Measurements from ENCODE around the gene DSG2.
"Not testable (repeated sequence)": the region's sequence is repeated elsewhere in the genome, so short reads cannot be mapped to it uniquely, and the experiment has no call there.

DSG2 gene

GRCh38 chr18:31491586-31491985 is 6.4 kb upstream of the DSG2 start:
- no peak for TF ChIP-seq CTCF (IDR thresholded peaks at IDR 0.05)
- no peak overlapping the region for H3K27ac ChIP-seq
- H3K4me3 ChIP-seq = no peak overlapping the region
- DNase-seq (ENCODE audit: low spot score) = no peak

- TF ChIP-seq CTCF (IDR thresholded peaks at IDR 0.05) = no peak
- H3K27ac ChIP-seq = no peak overlapping the region
- H3K4me3 ChIP-seq = no peak overlapping the region
- no peak for DNase-seq (ENCODE audit: low spot score)
Observed at GRCh38 chr18:31492671-31493070, 5.3 kb upstream of the DSG2 start.

- Histone ChIP-seq H3K27ac (no peak overlapping the region), H3K4me3 (no peak overlapping the region)
- no peak for DNase-seq (ENCODE audit: low spot score)
- TF ChIP-seq CTCF (IDR thresholded peaks at IDR 0.05) = no peak
Observed at GRCh38 chr18:31493171-31493570, 4.8 kb upstream of the DSG2 start.

- DNase-seq (ENCODE audit: low spot score) = no peak
- no peak for TF ChIP-seq CTCF (IDR thresholded peaks at IDR 0.05)
- Histone ChIP-seq H3K4me3 (no peak overlapping the region), H3K27ac (no peak overlapping the region)
Observed at GRCh38 chr18:31493941-31494340, 4.0 kb upstream of the DSG2 start.

GRCh38 chr18:31494705-31495244 is 3.2 kb upstream of the DSG2 start:
- not testable (repeated sequence) for H3K4me3 ChIP-seq; DNase-seq (ENCODE audit: low spot score); H3K27ac ChIP-seq

GRCh38 chr18:31497404-31497835 is 557 bp upstream of the DSG2 start:
- no peak for DNase-seq (ENCODE audit: low spot score)
- Histone ChIP-seq H3K4me3 (peak overlapping the region; percentile 76), H3K27ac (no peak overlapping the region)

GRCh38 chr18:31498574-31499524 is 872 bp downstream of the DSG2 start:
- Histone ChIP-seq H3K27ac (no peak overlapping the region), H3K4me3 (peak overlapping the region; percentile 76)
- no peak for TF ChIP-seq CTCF (IDR thresholded peaks at IDR 0.05)
- DNase-seq (ENCODE audit: low spot score) = no peak

More at GRCh38 chr18:31497404-31497835, 557 bp upstream of the DSG2 start:
- no peak for TF ChIP-seq CTCF (IDR thresholded peaks at IDR 0.05)
